Endothelial cell of umbilical vein (primary cell): ENCODE measurements around the gene SH3RF3.

Experiments
- EZH2 ChIP-seq: IDR thresholded peaks from 2 replicates; pipeline ENCODE4 v1.6.1; 2012; ENCODE audit warnings: borderline replicate concordance, low read depth, mild to moderate bottlenecking, moderate library complexity, low read length, inconsistent platforms; ENCODE audit not compliant: severe bottlenecking
- FOS ChIP-seq: IDR thresholded peaks from 2 replicates; pipeline ENCODE4 v1.6.1; 2011; ENCODE audit warnings: mild to moderate bottlenecking, low read length, moderate library complexity, borderline replicate concordance; ENCODE audit not compliant: insufficient read depth
- MAX ChIP-seq: IDR thresholded peaks from 2 replicates; pipeline ENCODE4 v1.6.1; 2011; ENCODE audit not compliant: insufficient read depth, insufficient read length
- POLR2A ChIP-seq: IDR thresholded peaks from 2 replicates; pipeline ENCODE4 v1.6.1; 2012; ENCODE audit warnings: low read depth, mild to moderate bottlenecking, control low read depth, low read length
- POLR2AphosphoS5 ChIP-seq: IDR thresholded peaks from 2 replicates; pipeline ENCODE4 v1.6.1; 2012; ENCODE audit warnings: low read depth, mild to moderate bottlenecking, control low read depth, low read length, moderate library complexity; ENCODE audit not compliant: insufficient read depth
- TF ChIP-seq, protein P1 (sequence below), 2 donors: IDR thresholded peaks; 1 replicate in 1 of 2; 2 replicates in 1 of 2; pipeline ENCODE4 v1.5.1; 2011; ENCODE audit warnings: low read length in 2 of 2, mild to moderate bottlenecking in 2 of 2, moderate library complexity in 2 of 2, control low read depth in 1 of 2, inconsistent platforms in 1 of 2, low read depth in 1 of 2; ENCODE audit not compliant: insufficient read depth in 1 of 2; ENCODE audit errors: extremely low read depth in 1 of 2

- no peak for TF ChIP-seq POLR2A
- no peak for TF ChIP-seq FOS
- TF ChIP-seq, protein P1, sequence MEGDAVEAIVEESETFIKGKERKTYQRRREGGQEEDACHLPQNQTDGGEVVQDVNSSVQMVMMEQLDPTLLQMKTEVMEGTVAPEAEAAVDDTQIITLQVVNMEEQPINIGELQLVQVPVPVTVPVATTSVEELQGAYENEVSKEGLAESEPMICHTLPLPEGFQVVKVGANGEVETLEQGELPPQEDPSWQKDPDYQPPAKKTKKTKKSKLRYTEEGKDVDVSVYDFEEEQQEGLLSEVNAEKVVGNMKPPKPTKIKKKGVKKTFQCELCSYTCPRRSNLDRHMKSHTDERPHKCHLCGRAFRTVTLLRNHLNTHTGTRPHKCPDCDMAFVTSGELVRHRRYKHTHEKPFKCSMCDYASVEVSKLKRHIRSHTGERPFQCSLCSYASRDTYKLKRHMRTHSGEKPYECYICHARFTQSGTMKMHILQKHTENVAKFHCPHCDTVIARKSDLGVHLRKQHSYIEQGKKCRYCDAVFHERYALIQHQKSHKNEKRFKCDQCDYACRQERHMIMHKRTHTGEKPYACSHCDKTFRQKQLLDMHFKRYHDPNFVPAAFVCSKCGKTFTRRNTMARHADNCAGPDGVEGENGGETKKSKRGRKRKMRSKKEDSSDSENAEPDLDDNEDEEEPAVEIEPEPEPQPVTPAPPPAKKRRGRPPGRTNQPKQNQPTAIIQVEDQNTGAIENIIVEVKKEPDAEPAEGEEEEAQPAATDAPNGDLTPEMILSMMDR (IDR thresholded peaks at IDR 0.05; ENCODE audit: extremely low read depth in 1 of 2, insufficient read depth in 1 of 2, low read depth in 1 of 2, low read length in 2 of 2) = no peak
- no peak for TF ChIP-seq POLR2AphosphoS5
- no peak for TF ChIP-seq EZH2
- no peak for TF ChIP-seq MAX
Observed at GRCh38 chr2:109153807-109154206, 24.8 kb downstream of the SH3RF3 start.
